Tongue (tissue), 2 donors: ENCODE results near the gene TFAP2C. TPM values are rescaled to one million over a fixed set of nuclear protein-coding genes. Genes with fewer than 3 reads are reported as not detected.

Experiments
- DNase-seq: peaks from one replicate; pipeline ENCODE4 v3.0.0-alpha.2; 2015
- total RNA-seq: library from RNA; depleted of rRNA; stranded (reverse); fragments of >200 nt; gene quantifications from one replicate; pipeline ENCODE4 v1.2.3, GENCODE V29; 2014

The TFAP2C gene
- total RNA-seq, result 9.2 TPM

DNA sequence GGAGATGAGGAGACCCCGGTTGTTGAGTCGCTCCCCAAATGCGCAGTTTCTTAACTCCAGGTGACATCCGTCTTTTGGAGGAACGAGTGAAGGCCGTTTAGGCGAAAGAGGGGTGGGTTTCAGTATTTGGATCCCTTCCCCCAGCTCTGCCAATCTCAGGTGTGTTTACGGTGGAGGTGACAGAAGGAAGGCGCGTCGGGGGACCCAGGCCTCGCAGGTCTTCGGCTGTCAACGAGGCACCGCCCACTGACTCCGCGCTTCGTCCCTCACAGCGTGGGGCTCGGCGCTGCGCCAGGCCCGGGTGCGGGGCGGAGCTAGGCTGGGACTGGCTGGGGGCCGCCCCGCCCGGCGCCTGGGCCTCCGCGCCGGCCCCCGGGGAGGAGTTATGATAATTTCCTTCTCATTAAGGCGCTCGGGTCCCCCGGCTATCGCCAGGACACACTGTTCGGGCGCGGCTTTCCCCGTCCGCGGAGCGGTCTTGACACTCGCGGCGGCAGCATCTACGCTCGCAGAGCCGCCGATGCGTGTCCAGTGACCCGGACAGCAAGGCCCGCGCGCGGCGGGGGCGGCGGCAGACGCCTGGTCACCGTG lies at the start of gene TFAP2C:
TFAP2C (plus strand) TSS at position 434 of the 591 bp plus-strand sequence. CDS start 239 bp downstream, outside the sequence.
- DNase-seq, result peak; percentile 80

DNA sequence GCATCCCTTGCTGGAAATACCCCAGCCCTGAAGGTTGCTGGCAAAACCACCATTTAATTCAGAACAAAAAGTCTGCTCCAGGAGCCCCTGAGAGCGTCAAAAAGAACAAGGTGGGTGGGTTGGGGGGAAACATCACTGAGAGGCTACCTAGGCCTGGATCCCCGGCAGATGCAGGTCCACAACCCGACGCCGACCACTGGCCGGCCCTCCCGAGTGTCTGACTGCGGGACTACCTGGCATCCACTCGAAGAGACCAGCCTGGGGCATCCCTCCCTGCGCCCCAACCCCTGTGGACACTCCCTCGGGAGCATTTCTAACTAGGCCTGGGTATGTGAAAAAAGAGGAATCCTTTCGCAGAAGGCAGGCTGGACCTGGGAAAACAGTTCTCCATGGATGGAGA lies 48.9 kb upstream of the TFAP2C start:
- no peak for DNase-seq

DNA sequence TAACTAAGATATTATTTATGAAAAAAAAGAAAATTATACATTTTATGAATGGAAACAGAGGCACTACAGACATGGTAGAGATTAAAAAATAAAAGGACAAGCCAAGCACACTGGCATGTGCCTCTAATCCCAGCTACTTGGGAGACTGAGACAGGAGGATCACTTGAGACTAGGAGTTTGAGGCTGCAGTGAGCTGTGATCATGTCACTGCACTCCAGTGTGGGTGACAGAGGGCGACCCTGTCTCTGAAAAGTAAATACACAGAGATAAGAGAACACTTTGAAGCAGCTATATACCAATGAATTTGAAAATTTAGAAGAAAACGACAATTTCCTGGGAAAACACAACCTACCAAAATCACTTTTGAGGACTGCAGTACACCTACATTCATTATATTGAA lies 47.4 kb upstream of the TFAP2C start:
- DNase-seq, result no peak

DNA sequence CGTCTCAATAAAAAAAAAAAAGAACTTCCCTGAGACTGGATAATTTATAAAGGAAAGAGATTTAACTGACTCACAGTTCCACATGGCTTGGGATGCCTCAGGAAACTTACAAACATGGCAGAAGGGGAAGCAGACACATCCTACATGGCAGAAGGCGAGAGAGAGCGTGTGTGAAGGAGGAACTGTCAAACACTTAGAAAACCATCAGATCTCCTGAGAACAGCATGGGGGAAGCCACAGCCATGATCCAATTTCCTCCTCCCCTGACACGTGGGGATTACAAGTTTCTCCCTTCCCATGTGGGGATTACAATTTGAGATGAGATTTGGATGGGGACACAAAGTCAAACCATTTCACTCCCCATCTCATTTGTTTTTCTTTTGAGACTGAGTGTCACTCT lies 46.6 kb upstream of the TFAP2C start:
- DNase-seq, result no peak

DNA sequence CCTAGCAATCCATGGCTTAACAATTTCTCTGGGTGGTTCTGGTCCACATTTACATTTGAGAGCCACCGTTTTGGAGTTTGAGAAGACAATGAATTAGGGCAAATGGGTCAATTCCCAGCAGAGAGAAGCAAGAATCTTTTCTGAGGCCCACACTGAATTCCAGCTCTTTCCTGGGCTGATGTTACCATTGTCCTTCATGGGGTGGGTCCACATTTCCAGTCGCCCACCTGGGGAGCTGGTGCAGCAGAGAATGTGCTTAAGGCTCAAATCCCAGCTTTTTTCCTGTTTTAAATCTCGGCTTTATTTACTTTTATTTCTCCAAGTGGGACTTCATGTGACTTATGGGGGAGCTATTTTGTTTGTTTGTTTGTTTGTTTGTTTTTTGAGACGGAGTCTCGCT lies 44.2 kb upstream of the TFAP2C start:
- DNase-seq, result no peak

DNA sequence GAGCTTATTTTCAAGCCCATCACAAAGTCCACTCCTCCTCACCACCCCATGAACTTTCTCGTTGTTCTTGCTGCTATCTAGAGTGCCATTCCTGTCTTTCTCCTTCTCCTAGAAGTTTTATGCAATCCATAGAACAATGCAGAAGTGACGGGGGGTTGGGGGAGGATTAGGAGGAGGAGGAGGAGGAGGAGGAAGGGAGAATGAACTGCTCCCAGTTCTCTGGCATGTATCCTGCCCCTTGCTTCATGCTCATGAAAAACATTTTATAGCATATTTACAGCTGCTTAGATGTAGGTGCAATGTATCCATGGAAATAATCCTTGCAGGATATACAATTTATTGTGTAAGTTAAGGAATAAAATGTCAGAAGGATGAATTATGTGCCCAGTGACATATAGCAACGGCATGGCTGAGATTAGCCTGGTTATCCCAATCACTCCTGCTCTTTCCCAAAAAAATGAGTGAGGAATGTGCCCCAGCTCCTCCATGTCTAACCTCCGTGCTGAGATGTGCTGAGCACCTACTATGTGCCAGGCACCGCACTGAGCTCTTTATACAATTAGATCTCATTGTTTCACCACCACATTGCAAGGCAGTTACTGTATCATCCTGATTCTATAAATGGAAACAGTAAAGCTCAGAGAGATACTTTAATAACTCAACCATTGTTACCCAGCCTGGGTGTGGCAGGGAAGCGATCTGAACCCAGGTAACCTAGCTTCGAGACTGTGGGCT lies 41.6 kb upstream of the TFAP2C start:
- DNase-seq, result no peak

DNA sequence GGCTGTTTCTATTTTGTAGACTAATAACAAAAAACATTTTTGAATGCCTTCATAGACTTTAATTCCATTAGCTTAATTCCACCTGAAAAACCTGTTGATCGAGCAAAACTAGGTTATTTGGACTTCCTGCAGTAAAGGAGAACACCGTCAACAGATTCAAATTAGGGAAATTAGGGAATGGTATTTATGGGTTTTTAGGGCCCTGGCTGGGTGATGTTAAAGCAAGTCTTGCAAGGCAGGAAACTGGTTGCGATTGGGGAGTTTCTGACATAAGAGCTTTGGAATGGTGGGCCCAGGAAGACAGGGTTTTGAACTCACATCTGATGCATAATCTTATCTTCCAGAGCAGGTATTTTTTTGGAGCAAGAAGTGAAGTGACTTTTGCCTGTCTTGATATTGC lies 40.1 kb upstream of the TFAP2C start:
- DNase-seq, result no peak

DNA sequence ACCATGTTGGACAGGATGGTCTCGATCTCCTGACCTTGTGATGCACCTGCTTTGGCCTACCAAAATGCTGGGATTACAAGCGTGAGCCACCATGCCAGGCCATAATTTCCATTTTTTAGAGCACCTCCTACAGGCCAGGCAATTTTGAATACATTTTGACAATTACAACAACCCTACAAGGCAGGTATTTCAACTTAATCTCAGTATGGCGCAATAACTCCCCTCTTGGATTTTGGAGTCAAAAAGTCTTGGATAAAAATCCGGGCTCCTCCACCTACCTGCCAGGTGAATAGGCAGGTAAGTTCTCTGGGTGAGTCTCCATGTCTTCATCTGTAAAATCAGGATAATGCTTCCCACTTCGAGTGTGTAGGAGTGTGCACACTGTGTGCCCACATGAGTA lies 39.5 kb upstream of the TFAP2C start:
- no peak for DNase-seq

DNA sequence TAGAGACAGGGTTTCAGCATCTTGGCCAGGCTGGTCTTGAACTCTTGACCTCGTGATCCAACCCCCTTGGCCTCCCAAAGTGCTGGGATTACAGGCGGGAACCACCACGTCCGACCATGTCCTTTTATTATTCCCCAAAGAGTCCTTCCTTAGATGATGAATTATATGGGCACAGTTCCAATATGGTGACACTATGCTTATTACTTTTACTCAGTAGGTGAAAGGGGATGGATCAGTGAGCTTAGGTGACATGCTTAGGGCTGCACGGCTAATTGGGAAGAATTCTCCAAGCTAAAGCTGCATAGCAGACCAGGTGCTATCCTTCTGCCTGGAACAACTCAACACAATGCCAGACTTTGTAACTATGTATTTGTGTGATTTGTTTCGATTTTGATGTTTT lies 38.2 kb upstream of the TFAP2C start:
- no peak for DNase-seq

DNA sequence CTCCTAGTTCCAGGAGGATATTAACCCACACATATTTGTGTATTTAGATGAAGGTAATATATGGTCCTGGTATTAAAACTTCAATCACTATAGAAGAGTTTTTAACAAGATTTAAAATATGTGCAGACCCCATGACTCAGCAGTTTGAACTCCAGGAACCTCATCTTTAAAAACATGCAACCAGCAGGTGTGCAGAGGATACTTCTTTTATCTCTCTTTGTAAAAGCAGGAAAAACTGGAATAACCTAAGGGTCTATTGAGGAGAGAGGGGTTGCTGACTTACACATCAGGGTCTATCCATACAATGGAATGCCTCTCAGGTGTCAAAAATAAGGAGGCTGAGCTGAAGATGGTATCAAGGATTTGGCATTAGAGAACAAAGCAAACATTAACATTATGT lies 36.9 kb upstream of the TFAP2C start:
- DNase-seq, result no peak

DNA sequence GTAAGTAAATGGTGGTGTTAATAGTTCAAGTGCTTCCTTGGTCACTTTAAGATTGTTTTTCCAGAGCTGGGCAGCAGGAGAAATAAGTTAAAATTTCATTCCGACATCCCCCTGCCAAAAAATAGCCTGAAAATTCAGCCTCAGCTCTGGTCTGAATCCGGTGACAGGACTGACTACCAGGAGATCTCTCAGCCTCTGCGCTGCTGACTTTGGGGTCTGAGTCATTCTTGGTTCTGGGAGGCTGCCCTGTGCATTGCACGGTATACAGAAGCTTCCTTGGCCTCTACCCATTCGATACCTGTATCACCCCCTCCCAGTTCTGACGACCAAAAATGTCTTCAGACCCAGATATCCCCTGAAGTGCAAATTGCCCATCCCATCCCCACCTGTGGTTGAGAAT lies 36.3 kb upstream of the TFAP2C start:
- DNase-seq, result no peak

DNA sequence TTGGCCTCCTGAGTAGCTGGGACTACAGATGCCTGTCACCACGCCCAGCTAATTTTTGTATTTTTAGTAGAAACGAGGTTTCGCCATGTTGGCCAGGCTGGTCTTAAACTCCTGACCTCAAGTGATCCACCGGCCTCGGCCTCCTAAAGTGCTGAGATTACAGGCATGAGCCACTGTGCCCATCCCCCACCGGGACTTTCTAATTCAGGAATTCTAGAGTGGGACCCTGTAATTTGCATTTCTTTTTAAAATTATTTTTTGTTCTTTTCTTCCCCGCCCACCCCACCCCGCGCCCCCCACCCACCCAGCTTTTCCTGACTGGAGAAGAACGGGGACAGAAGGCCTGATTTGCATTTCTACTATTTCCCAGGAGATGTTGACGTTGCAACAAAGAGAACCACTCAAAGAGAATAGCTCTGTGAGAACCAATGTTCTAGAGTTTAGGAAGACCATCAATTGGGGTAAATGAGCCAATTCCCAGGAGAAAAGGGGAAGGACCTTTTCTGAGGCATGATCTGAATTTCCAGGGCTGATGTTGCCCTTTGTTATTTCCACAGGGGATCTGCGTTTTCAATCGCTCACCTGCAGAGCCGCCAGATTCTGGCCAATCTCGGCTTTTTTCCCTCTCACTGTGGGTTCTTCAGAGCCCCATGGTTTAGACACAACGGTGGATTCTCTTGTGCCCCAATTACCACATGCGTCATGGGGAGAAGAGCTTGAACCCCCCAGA lies 33.2 kb upstream of the TFAP2C start:
- no peak for DNase-seq

DNA sequence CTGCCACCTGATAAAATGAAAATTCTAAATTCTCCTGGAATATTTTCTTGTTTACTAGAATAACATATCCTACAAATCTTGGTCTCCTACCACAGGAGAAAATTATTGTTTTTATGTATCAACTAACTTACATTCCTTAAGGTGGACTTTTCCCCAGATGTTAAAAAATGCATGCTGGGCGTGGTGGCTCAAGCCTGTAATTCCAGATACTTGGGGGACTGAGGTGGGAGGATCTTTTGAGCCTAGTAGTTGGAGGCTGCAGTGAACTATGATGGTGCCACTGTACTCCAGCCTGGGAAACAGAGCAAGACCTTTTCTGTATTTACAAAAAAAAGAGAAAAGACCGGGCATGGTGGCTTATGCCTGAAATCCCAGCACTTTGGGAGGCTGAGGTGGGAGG lies 27.9 kb upstream of the TFAP2C start:
- DNase-seq, result no peak

DNA sequence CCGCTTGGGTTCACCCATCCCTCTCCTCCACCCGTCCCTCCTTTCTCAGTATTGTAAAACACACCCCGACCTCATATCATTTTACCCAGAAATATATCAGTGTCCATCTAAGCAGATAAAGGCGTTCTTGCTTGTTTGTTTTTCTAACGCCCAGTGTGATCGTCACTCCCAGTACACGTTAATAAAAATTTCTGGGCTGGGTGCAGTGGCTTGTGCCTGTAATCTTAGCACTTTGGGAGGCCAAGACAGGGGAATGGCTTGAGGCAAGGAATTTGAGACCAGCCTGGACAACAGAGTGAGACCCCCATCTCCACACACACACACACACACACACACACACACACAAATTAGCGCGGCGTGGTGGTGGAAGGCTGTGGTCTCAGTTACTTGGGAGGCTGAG lies 24.4 kb upstream of the TFAP2C start:
- DNase-seq, result no peak

DNA sequence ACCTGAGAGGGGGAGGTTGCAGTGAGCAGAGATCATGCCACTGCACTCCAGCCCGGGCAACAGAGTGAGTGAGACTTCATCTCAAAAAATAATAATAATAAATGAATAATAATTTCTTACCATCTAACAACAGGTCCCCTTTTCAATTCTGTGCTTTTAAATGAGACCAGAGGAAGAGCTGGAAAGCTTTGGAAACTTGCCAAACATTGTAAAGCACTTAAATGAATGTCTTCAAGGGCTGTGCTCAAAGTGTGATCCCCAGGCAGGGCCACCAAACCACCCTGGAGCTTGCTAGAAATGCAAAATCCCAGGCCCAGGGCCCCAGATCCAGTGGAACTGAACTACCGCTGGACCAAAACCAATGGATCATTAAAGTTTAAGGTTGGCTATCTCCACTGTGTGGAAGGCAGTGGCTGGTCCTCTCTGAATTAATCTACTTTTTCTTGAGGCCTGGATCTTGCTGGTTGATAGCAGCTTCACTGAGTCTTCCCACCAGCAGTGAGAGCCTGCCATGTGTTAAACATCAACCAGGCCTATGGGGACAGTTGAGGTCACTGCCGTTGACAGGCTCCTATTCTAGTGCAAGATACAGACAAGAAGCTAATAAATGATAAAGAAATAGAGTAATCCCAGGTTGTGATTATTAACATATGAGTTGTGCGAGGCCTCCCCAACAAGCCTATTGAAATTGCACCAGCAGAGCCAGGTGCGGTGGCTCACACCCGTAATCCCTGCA lies 23.7 kb upstream of the TFAP2C start:
- peak; percentile 17 for DNase-seq

DNA sequence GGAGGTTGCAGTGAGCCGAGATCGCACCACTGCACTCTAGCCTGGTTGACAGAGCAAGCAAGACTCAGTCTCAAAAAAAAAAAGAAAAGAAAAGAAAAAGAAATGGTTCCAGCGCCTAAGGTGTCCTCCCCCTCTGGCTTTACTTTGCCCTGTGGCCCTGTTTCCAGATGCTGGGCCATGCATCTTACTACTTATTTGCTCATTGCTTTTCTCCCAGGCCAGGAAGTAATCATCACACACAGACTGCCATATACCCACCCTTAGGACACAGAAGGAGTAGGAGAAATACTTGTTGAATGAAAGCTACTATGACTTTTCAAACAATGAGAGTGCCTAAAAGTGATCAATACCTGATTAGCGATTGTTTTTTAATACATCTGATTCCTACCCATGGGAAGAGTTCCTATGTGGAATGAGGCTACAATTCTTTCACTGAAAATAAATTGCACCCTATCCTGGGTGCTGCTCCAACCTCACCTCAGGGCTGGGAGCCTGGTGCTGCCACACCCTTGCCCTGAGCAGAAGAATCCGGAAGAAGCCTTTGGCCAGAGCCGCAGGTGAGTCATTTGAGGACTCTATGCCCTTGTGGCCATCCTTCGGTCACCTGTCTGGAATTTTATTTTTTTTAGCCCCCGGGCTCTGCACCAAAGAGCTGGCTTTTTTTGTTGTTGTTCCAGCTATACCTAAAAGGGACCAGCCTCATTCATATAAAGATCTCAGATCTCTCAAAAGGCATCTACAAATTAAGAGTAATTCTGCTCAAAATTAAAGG lies 22.7 kb upstream of the TFAP2C start:
- no peak for DNase-seq

DNA sequence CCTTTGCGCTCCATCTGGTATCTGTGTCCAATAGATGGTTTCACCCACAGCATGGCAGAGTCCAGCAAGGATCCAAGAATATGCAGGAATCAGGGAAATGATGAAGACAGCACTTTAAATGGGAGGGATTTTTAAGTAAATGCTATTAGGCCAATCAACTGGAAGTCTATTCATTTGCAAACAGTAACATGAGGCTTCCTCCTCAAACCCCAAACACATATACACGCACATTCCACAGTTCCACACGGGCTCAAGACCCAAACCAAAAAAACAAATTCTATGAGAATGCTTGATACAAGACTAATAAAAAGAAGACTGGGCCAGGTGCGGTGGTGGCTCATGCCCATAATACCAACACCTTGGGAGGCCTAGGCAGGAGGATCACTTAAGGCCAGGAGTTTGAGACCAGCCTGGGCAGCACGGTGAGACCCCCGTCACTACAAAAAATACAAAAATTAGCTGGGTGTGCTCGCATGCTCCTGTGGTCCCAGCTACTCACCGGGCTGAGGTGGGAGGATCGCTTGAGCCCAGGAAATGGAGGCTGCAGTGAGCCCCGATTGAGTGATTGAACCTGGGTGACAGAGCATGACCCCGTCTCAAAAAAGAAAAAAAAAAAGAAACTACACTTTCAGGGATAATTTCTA lies 21.9 kb upstream of the TFAP2C start:
- DNase-seq, result no peak

DNA sequence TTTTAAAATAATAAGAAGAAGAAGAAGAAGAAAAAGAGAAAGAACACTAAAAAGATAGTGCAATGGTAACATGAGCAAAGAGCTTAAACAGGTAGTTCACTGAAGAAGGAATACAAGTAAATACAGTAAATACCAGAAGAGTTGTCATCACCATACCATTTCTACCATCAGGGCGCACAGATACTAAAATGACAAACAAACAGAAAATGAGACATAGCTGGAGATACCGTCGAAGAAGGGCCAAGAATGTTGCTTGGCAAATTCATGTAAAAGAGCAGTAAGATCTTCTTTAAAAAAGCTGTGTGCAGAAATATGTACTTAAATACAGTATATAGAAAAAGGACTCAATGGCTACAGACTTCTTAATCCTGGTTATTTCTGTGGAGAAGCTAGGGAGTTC lies 20.7 kb upstream of the TFAP2C start:
- no peak for DNase-seq

DNA sequence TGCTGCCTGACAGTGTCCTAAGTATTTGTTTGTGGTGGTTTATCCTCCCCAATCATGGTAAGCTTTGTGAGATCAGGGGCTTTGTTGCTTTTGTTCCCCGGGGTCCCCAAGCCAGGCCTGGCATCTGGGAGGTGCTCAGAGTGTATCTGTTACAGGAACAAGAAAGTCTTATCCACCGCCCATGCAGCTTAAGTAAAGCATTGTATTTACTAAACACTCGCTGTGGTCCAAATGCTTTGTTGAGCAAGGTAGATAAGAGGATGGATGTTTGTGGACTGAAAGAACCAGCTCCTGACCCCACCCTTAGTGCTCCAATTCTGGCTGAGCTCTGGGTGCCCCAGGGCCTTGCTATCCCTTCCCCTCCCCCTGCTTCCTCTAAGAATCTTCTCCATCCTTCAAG lies 19.8 kb upstream of the TFAP2C start:
- no peak for DNase-seq

DNA sequence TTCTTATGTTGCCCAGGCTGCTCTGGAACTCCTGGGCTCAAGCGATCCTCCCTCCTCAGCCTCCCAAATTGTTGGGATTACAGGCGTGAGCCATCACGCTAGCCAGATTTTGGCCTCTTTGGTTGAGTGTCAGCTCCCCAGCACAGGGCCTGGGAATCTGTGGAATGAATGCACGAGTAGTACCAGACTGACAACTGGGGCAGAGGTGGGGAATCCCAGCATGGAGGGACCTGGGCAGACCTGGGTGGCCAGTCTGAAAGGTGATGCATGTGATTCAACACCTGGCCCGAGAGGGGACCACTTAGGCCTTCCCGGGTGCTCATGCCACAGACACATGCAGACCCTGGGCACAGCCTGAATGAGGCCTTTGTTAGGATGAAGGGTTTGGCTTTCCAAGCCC lies 19.0 kb upstream of the TFAP2C start:
- no peak for DNase-seq

DNA sequence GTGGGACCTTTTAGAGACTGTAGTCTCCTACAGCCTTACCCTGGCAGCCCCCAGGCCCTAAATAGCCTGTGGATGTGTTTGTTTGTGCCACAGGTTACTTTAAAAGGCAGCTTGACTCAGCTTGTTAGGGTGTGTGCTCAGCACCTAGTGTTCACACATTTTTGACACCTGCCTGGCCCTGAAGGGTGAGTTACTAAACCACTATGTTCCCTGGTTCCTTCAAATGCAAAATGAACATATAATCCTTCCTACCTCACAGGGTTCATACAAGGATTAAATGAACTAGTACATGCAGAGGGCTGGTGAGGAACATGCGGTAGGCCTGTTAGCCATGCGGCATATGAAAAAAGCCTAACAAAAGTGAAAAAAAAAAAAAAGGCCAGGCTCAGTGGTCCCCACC lies 14.9 kb upstream of the TFAP2C start:
- no peak for DNase-seq

DNA sequence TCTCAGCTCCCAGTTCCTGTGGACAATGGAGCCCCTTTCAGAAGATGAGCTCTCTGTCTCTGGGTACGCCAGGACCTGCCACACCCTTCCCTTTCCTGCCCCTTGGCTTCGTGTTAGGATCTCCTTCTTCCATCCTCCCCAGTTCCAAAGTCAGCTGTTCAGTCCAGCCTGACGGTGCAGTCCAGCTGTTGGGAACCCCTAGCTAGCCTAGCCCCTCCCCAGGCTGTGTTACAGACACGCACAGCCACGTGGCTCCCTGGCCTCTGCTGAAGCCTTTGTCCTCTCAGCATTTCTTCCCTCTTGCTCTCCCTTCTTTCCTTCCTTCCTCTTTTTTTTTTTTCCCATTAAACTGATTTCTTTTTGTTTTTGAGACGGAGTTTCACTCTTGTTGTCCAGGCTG lies 12.4 kb upstream of the TFAP2C start:
- DNase-seq, result peak; percentile 51
